ENCODE measurements around the gene RHBDL2. TPM values are rescaled to one million over a fixed set of nuclear protein-coding genes. Genes with fewer than 3 reads are reported as not detected.

Gene RHBDL2
- total and polyA plus RNA-seq, 2 experiments from 2014 or later, result 0.90 to 1.2 TPM

GRCh38 chr1:38941093-38941492, 537 bp downstream of the RHBDL2 start:
- ATAC-seq (peak; percentile 41), DNase-seq (ENCODE audit: low spot score) (no peak)
- H3K9me3 Mint-ChIP-seq, result no peaks in the 10 kb centered on the region; the same call in 2 of the 3 replicates
- 0 out of 2 replicates have a peak overlapping the region, but pooled peaks have one; percentile 35 for H3K4me3 ChIP-seq
- TF ChIP-seq REST (IDR thresholded peaks at IDR 0.05; ENCODE audit: unreplicated experiment) (no peak), ZNF114 (CRISPR knock-in tag; IDR thresholded peaks at IDR 0.05) (no peak)
- peaks cover 12% of the 10 kb centered on the region for H3K4me1 Mint-ChIP-seq
- H3K27ac ChIP-seq (ENCODE audit: low read depth), result no peak overlapping the region
- no peaks in the 10 kb centered on the region for H3K27me3 ChIP-seq (ENCODE audit: insufficient read depth)
- H3K4me1 ChIP-seq (ENCODE audit: insufficient read depth), result no peaks in the 10 kb centered on the region
- no peaks in the 10 kb centered on the region for H3K36me3 Mint-ChIP-seq (ENCODE audit: low read depth)
- peak overlapping the region; percentile 96 for H2AFZ ChIP-seq
- peak overlapping the region; percentile 71 for H3K4me2 ChIP-seq
- no peaks in the 10 kb centered on the region for H3K9me2 ChIP-seq (ENCODE audit: insufficient read depth)
- H4K20me1 ChIP-seq (replicated peaks; ENCODE audit: insufficient read depth), result no peaks in the 10 kb centered on the region
- no peaks in the 10 kb centered on the region for H3K79me2 ChIP-seq (replicated peaks; ENCODE audit: insufficient read depth)
- peaks cover 9% of the 10 kb centered on the region for H3K27me3 Mint-ChIP-seq (ENCODE audit: insufficient read depth, low read depth, poor library complexity)
- H3K36me3 ChIP-seq (ENCODE audit: insufficient read depth), result no peaks in the 10 kb centered on the region
- no peak overlapping the region for H3K27ac Mint-ChIP-seq
- no peak overlapping the region; the same call in 2 of the 3 replicates for H3K4me3 Mint-ChIP-seq
- H3F3A ChIP-seq (replicated peaks; ENCODE audit: low read depth), result no peaks in the 10 kb centered on the region

GRCh38 chr1:38940339-38941047, 1.1 kb downstream of the RHBDL2 start:
- Histone ChIP-seq H3K4me2 (no peak overlapping the region; the same call in 1 of the 2 replicates), H3K27ac (ENCODE audit: low read depth) (no peak overlapping the region), H3K79me2 (replicated peaks; ENCODE audit: insufficient read depth) (no peaks in the 10 kb centered on the region), H2AFZ (peak overlapping the region; percentile 96), H3K36me3 (ENCODE audit: insufficient read depth) (no peaks in the 10 kb centered on the region), H4K20me1 (replicated peaks; ENCODE audit: insufficient read depth) (no peaks in the 10 kb centered on the region), H3F3A (replicated peaks; ENCODE audit: low read depth) (no peaks in the 10 kb centered on the region), H3K27me3 (ENCODE audit: insufficient read depth) (no peaks in the 10 kb centered on the region), H3K9me2 (ENCODE audit: insufficient read depth) (no peaks in the 10 kb centered on the region), H3K4me3 (no peak overlapping the region), H3K4me1 (ENCODE audit: insufficient read depth) (no peaks in the 10 kb centered on the region)
- peaks cover 12% of the 10 kb centered on the region for H3K4me1 Mint-ChIP-seq
- H3K9me3 Mint-ChIP-seq, result no peaks in the 10 kb centered on the region; the same call in 2 of the 3 replicates
- H3K27me3 Mint-ChIP-seq (ENCODE audit: insufficient read depth, low read depth, poor library complexity), result peaks cover 9% of the 10 kb centered on the region
- H3K36me3 Mint-ChIP-seq (ENCODE audit: low read depth), result no peaks in the 10 kb centered on the region
- DNase-seq (ENCODE audit: low spot score) (no peak), ATAC-seq (no peak)
- no peak overlapping the region for H3K27ac Mint-ChIP-seq
- H3K4me3 Mint-ChIP-seq, result no peak overlapping the region; the same call in 2 of the 3 replicates
- TF ChIP-seq CREB1 (CRISPR knock-in tag; IDR thresholded peaks at IDR 0.05; ENCODE audit: low read depth) (no peak), STAT1 (IDR thresholded peaks at IDR 0.05; ENCODE audit: unreplicated experiment) (no peak), ZNF331 (CRISPR knock-in tag; IDR thresholded peaks at IDR 0.05; ENCODE audit: low read depth) (no peak), REST (IDR thresholded peaks at IDR 0.05; ENCODE audit: unreplicated experiment) (no peak), POLR2AphosphoS5 (IDR thresholded peaks at IDR 0.05; ENCODE audit: low read depth) (no peak), ZNF462 (CRISPR knock-in tag; IDR thresholded peaks at IDR 0.05) (no peak)
